HFFc6 (cell line): ENCODE measurements around the gene BMP6. TPM values are rescaled to one million over a fixed set of nuclear protein-coding genes. Genes with fewer than 3 reads are reported as not detected.

Source experiments
- DNase-seq: peaks from one replicate; pipeline ENCODE4 v3.0.0-alpha.2; 2018
- H3K27ac Mint-ChIP-seq: 2 replicates; pipeline ENCODE4 v1.8.0; 2020; ENCODE audit warnings: mild to moderate bottlenecking, mixed read lengths
- H3K27me3 Mint-ChIP-seq: 2 replicates; pipeline ENCODE4 v1.8.0; 2021; ENCODE audit warnings: mild to moderate bottlenecking, moderate library complexity, mixed read lengths; ENCODE audit not compliant: insufficient read depth
- H3K36me3 Mint-ChIP-seq: 2 replicates; pipeline ENCODE4 v1.8.0; 2021; ENCODE audit warnings: low read depth, mixed read lengths
- H3K4me1 Mint-ChIP-seq: 2 replicates; pipeline ENCODE4 v1.8.0; 2020; ENCODE audit warnings: low read depth, mixed read lengths
- H3K4me3 Mint-ChIP-seq: 2 replicates; pipeline ENCODE4 v1.8.0; 2020; ENCODE audit warnings: mild to moderate bottlenecking, moderate library complexity, mixed read lengths
- H3K9me3 Mint-ChIP-seq: 2 replicates; pipeline ENCODE4 v1.8.0; 2020; ENCODE audit warnings: mild to moderate bottlenecking, mixed read lengths
- CTCF ChIP-seq: fragments of 200-600 bp; sonication (generic); IDR thresholded peaks from 2 replicates; pipeline ENCODE4 v1.5.0; 2021; ENCODE audit warnings: antibody characterized with exemption, mild to moderate bottlenecking
- total RNA-seq, 6 experiments: library from RNA; stranded (reverse); fragmentation: NEBNext Ultra II Directional; extraction: Animal tissue kit (Norgen Biotek cat#: 25700); gene quantifications; 2 replicates in 1 of 6; 3 replicates in 5 of 6; pipeline ENCODE4 v1.2.3, GENCODE V29; 2021

BMP6 gene
- total RNA-seq, 6 experiments from 2014 or later: 0.05 to 0.43 (median 0.11) TPM; not detected in 1

GRCh38 chr6:7859591-7859990 is 133.7 kb downstream of the BMP6 start:
- no peaks in the 10 kb centered on the region for H3K4me1 Mint-ChIP-seq
- DNase-seq: no peak
- H3K27me3 Mint-ChIP-seq: peaks cover 20% of the 10 kb centered on the region

GRCh38 chr6:7865781-7866180 is 139.9 kb downstream of the BMP6 start:
- H3K27ac Mint-ChIP-seq: no peak overlapping the region
- H3K27me3 Mint-ChIP-seq: peaks cover 37% of the 10 kb centered on the region
- no peak overlapping the region for H3K4me3 Mint-ChIP-seq
- no peak for TF ChIP-seq CTCF
- H3K9me3 Mint-ChIP-seq: no peaks in the 10 kb centered on the region
- DNase-seq: no peak
- H3K36me3 Mint-ChIP-seq: no peaks in the 10 kb centered on the region
- no peaks in the 10 kb centered on the region for H3K4me1 Mint-ChIP-seq

More at GRCh38 chr6:7859591-7859990, 133.7 kb downstream of the BMP6 start:
- no peak for TF ChIP-seq CTCF
- Mint-ChIP-seq H3K27ac (no peak overlapping the region), H3K4me3 (no peak overlapping the region), H3K9me3 (no peaks in the 10 kb centered on the region), H3K36me3 (no peaks in the 10 kb centered on the region)

GRCh38 chr6:7866526-7866925 is 140.6 kb downstream of the BMP6 start:
- Mint-ChIP-seq H3K36me3 (no peaks in the 10 kb centered on the region), H3K4me3 (no peak overlapping the region), H3K4me1 (no peaks in the 10 kb centered on the region), H3K27me3 (peaks cover 32% of the 10 kb centered on the region), H3K27ac (no peak overlapping the region), H3K9me3 (no peaks in the 10 kb centered on the region)
- no peak for TF ChIP-seq CTCF
- DNase-seq: no peak

- H3K27ac Mint-ChIP-seq: no peak overlapping the region
- TF ChIP-seq CTCF: no peak
- peaks cover 23% of the 10 kb centered on the region for H3K27me3 Mint-ChIP-seq
- no peaks in the 10 kb centered on the region for H3K4me1 Mint-ChIP-seq
- no peak overlapping the region for H3K4me3 Mint-ChIP-seq
- H3K9me3 Mint-ChIP-seq: peaks cover 10% of the 10 kb centered on the region
- H3K36me3 Mint-ChIP-seq: no peaks in the 10 kb centered on the region
- no peak for DNase-seq
Observed at GRCh38 chr6:7868926-7869325, 143.0 kb downstream of the BMP6 start.

GRCh38 chr6:7878401-7878964 is 152.6 kb downstream of the BMP6 start:
- H3K4me3 Mint-ChIP-seq: no peak overlapping the region
- TF ChIP-seq CTCF: no peak
- peaks cover 18% of the 10 kb centered on the region for H3K36me3 Mint-ChIP-seq
- no peak overlapping the region for H3K27ac Mint-ChIP-seq
- peaks cover 8% of the 10 kb centered on the region for H3K27me3 Mint-ChIP-seq
- peaks cover 5% of the 10 kb centered on the region for H3K9me3 Mint-ChIP-seq
- H3K4me1 Mint-ChIP-seq: no peaks in the 10 kb centered on the region
- DNase-seq: no peak

- no peak overlapping the region for H3K27ac Mint-ChIP-seq
- no peak for TF ChIP-seq CTCF
- H3K27me3 Mint-ChIP-seq: peaks cover 5% of the 10 kb centered on the region
- DNase-seq: no peak
- H3K9me3 Mint-ChIP-seq: no peaks in the 10 kb centered on the region
- peaks cover 23% of the 10 kb centered on the region for H3K36me3 Mint-ChIP-seq
- H3K4me1 Mint-ChIP-seq: no peaks in the 10 kb centered on the region
- no peak overlapping the region for H3K4me3 Mint-ChIP-seq
Observed at GRCh38 chr6:7879043-7879442, 153.1 kb downstream of the BMP6 start.
